WTC11 (cell line): Measurements from ENCODE around the gene PXMP2. TPM values are rescaled to one million over a fixed set of nuclear protein-coding genes. Genes with fewer than 3 reads are reported as not detected.

Experiments
- ATAC-seq: fragments of 200-7000 bp; cut with Tn5 transposase; 2 replicates; pipeline ENCODE4 v1.10.0; 2021; ENCODE audit warnings: mild to moderate bottlenecking, moderate library complexity
- CTCF ChIA-PET: fragments of 300-600 bp; sonication (Branson Sonifier 250); formaldehyde crosslinking; loops from one replicate; lab custom pipeline; 2021; ENCODE audit warnings: antibody characterized with exemption; lab: Charles Lee
- POLR2A ChIA-PET: fragments of 350-600 bp; sonication (Branson Sonifier 250); formaldehyde crosslinking; loops from one replicate; lab custom pipeline; 2021; ENCODE audit warnings: antibody characterized with exemption; lab: Charles Lee
- DNase-seq: peaks from one replicate; pipeline ENCODE4 v3.0.0; 2021; ENCODE audit warnings: low spot score
- H3K27ac Mint-ChIP-seq: 2 replicates; pipeline ENCODE4 v1.8.0; 2021; ENCODE audit warnings: mixed read lengths
- H3K27me3 Mint-ChIP-seq: 2 replicates; pipeline ENCODE4 v1.8.0; 2021; ENCODE audit warnings: low read depth, mild to moderate bottlenecking, moderate library complexity, mixed read lengths
- H3K36me3 Mint-ChIP-seq: 2 replicates; pipeline ENCODE4 v1.8.0; 2021; ENCODE audit warnings: mixed read lengths
- H3K4me1 Mint-ChIP-seq: 2 replicates; pipeline ENCODE4 v1.8.0; 2022; ENCODE audit warnings: mixed read lengths
- H3K4me3 Mint-ChIP-seq: 2 replicates; pipeline ENCODE4 v1.8.0; 2021; ENCODE audit warnings: mild to moderate bottlenecking, moderate library complexity, mixed read lengths
- H3K9me3 Mint-ChIP-seq: 2 replicates; pipeline ENCODE4 v1.8.0; 2021; ENCODE audit warnings: mixed read lengths
- AFF4 ChIP-seq: sonication (generic); formaldehyde crosslinking; IDR thresholded peaks from 2 replicates; pipeline ENCODE4 v1.8.1; 2023; ENCODE audit warnings: mild to moderate bottlenecking, missing genetic modification reagents, borderline replicate concordance
- CBFB ChIP-seq: sonication (generic); formaldehyde crosslinking; IDR thresholded peaks from 2 replicates; pipeline ENCODE4 v1.8.1; 2022; ENCODE audit warnings: mild to moderate bottlenecking, low read depth, missing genetic modification reagents
- ESRRA ChIP-seq: sonication (generic); formaldehyde crosslinking; IDR thresholded peaks from 2 replicates; pipeline ENCODE4 v1.8.1; 2022; ENCODE audit warnings: mild to moderate bottlenecking, missing genetic modification reagents, borderline replicate concordance
- ETV6 ChIP-seq: sonication (generic); formaldehyde crosslinking; IDR thresholded peaks from 2 replicates; pipeline ENCODE4 v1.8.1; 2022; ENCODE audit warnings: mild to moderate bottlenecking, missing genetic modification reagents
- FOXJ3 ChIP-seq: sonication (generic); formaldehyde crosslinking; IDR thresholded peaks from 2 replicates; pipeline ENCODE4 v1.9.0; 2021; ENCODE audit warnings: missing genetic modification reagents, mild to moderate bottlenecking, borderline replicate concordance
- KAT7 ChIP-seq: sonication (generic); formaldehyde crosslinking; IDR thresholded peaks from 2 replicates; pipeline ENCODE4 v1.8.1; 2023; ENCODE audit warnings: missing genetic modification reagents, mild to moderate bottlenecking, borderline replicate concordance
- NFYB ChIP-seq: sonication (generic); formaldehyde crosslinking; conservative IDR thresholded peaks from 2 replicates; pipeline ENCODE4 v1.8.0; 2022; ENCODE audit warnings: low read depth, missing genetic modification reagents
- PRRX2 ChIP-seq: fragments of 250-450 bp; sonication (Bioruptor Pico); IDR thresholded peaks from 2 replicates; pipeline ENCODE4 v1.8.0; 2021; ENCODE audit warnings: mild to moderate bottlenecking
- RORB ChIP-seq: fragments of 250-450 bp; sonication (Bioruptor Pico); IDR thresholded peaks from 2 replicates; pipeline ENCODE4 v1.9.0; 2021; ENCODE audit warnings: mild to moderate bottlenecking
- SMAD3 ChIP-seq: sonication (generic); formaldehyde crosslinking; IDR thresholded peaks from 2 replicates; pipeline ENCODE4 v1.8.0; 2022; ENCODE audit warnings: missing genetic modification reagents, mild to moderate bottlenecking, borderline replicate concordance
- TP53 ChIP-seq: sonication (generic); formaldehyde crosslinking; IDR thresholded peaks from 2 replicates; pipeline ENCODE4 v1.8.1; 2023; ENCODE audit warnings: mild to moderate bottlenecking, missing genetic modification reagents
- ZNF671 ChIP-seq: fragments of 250-450 bp; sonication (Bioruptor Pico); IDR thresholded peaks from 2 replicates; pipeline ENCODE4 v1.8.0; 2021; ENCODE audit warnings: mild to moderate bottlenecking
- total RNA-seq: library from RNA; stranded (reverse); gene quantifications from 3 replicates; pipeline ENCODE4 v1.2.3, GENCODE V29; 2021
- TF ChIP-seq, protein P1 (sequence below): sonication (generic); formaldehyde crosslinking; conservative IDR thresholded peaks from 2 replicates; pipeline ENCODE4 v1.8.1; 2022; ENCODE audit warnings: mild to moderate bottlenecking, missing genetic modification reagents
- TF ChIP-seq, protein P2 (sequence below): fragments of 250-450 bp; sonication (Bioruptor Pico); IDR thresholded peaks from 2 replicates; pipeline ENCODE4 v1.9.0; 2021; ENCODE audit warnings: moderate library complexity, mild to moderate bottlenecking, inconsistent platforms, borderline replicate concordance
- TF ChIP-seq, protein P3 (sequence below): sonication (generic); formaldehyde crosslinking; IDR thresholded peaks from 2 replicates; pipeline ENCODE4 v1.8.1; 2022; ENCODE audit warnings: mild to moderate bottlenecking, missing genetic modification reagents, moderate library complexity, borderline replicate concordance
- TF ChIP-seq, protein P4 (sequence below): sonication (generic); formaldehyde crosslinking; IDR thresholded peaks from 2 replicates; pipeline ENCODE4 v1.8.1; 2023; ENCODE audit warnings: mild to moderate bottlenecking, missing genetic modification reagents, moderate library complexity
- TF ChIP-seq, protein P5 (sequence below): sonication (generic); formaldehyde crosslinking; IDR thresholded peaks from 2 replicates; pipeline ENCODE4 v1.8.0; 2023; ENCODE audit warnings: missing genetic modification reagents, mild to moderate bottlenecking, borderline replicate concordance

The PXMP2 gene
- total RNA-seq, 1 experiment from 2014 or later = 12.6 TPM

GRCh38 chr12:132641811-132642650, 45.4 kb upstream of the PXMP2 start:
- Mint-ChIP-seq H3K9me3 (no peaks in the 10 kb centered on the region), H3K4me1 (no peaks in the 10 kb centered on the region), H3K27me3 (no peaks in the 10 kb centered on the region), H3K4me3 (no peak overlapping the region), H3K36me3 (peaks cover 58% of the 10 kb centered on the region), H3K27ac (no peak overlapping the region)
- CTCF ChIA-PET = no interaction called here
- ATAC-seq (no peak), DNase-seq (no peak)
- TF ChIP-seq SMAD3 (CRISPR knock-in tag) (no peak), KAT7 (CRISPR knock-in tag) (no peak), ESRRA (CRISPR knock-in tag) (no peak), TP53 (CRISPR knock-in tag) (no peak), AFF4 (no peak)
- TF ChIP-seq, protein P1, sequence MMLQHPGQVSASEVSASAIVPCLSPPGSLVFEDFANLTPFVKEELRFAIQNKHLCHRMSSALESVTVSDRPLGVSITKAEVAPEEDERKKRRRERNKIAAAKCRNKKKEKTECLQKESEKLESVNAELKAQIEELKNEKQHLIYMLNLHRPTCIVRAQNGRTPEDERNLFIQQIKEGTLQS = no peak
- POLR2A ChIA-PET = no interaction called here

DNA sequence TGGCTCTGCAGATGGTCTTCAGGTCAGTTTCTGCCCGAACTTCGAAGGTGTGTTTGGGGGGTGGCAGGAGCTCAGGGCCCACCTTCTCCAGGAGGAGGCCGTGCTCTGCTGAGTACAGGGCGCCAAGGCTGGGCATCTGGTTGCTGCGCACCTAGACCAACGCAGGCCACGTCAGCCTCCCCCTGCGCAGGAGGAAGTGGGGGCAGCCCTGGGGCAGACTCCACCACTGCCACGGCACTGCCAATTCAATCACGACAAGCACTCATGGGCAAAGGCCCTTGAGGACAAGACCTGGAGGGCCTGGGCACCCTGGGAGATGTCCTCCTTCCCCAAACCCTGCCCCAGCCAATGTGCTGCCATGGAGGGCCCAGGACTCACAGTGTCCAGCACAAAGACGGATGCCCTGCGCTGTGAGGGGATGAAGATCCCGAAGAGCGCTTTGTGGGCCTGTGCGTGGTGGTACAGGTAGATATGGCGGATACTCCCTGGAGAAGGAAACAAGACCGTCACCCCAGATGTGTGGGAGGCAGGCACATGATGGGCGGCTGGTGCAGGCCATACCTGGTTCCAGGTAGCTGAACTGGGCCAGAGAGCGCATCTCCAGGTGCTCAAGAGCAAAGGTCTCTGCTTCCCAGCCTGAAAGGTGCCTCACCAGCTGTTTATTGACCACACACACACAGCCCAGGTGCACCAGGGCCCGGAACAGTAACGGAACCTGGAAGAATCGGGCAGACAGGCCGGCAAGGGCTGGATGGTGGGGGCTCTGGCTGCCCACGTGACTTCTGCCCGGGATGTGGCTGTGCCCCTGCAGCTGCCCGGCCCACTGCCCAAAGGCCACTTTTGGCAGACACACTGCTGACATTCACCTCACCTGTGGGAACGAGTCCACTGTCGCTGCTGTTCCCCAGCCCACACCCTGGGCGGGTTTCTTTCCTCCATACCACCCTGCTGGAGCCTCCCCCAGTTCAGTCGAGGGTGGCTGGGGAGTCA, 44.2 kb upstream of the PXMP2 start:
- Mint-ChIP-seq H3K27me3 (no peaks in the 10 kb centered on the region), H3K4me3 (no peak overlapping the region), H3K27ac (no peak overlapping the region), H3K36me3 (peaks cover 57% of the 10 kb centered on the region), H3K4me1 (no peaks in the 10 kb centered on the region), H3K9me3 (no peaks in the 10 kb centered on the region)
- ChIA-PET POLR2A (interaction anchor here (0.6 kb wide), 1 partner anchor 14 kb away, joined by 3 read pairs; no protein-coding TSS in a partner anchor), CTCF (no interaction called here)
- DNase-seq (no peak), ATAC-seq (no peak)
- TF ChIP-seq FOXJ3 (CRISPR knock-in tag) = no peak
- TF ChIP-seq CBFB (CRISPR knock-in tag) = no peak
- no peak for TF ChIP-seq NFYB
- TF ChIP-seq, protein P2, sequence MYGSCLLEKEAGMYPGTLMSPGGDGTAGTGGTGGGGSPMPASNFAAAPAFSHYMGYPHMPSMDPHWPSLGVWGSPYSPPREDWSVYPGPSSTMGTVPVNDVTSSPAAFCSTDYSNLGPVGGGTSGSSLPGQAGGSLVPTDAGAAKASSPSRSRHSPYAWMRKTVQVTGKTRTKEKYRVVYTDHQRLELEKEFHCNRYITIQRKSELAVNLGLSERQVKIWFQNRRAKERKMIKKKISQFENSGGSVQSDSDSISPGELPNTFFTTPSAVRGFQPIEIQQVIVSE = no peak
- no peak for TF ChIP-seq PRRX2 (CRISPR knock-in tag)
- TF ChIP-seq, protein P3, sequence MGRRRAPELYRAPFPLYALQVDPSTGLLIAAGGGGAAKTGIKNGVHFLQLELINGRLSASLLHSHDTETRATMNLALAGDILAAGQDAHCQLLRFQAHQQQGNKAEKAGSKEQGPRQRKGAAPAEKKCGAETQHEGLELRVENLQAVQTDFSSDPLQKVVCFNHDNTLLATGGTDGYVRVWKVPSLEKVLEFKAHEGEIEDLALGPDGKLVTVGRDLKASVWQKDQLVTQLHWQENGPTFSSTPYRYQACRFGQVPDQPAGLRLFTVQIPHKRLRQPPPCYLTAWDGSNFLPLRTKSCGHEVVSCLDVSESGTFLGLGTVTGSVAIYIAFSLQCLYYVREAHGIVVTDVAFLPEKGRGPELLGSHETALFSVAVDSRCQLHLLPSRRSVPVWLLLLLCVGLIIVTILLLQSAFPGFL (CRISPR knock-in tag) = no peak

- ATAC-seq (no peak), DNase-seq (no peak)
- H3K27ac Mint-ChIP-seq = no peak overlapping the region
- ChIA-PET CTCF (no interaction called here), POLR2A (no interaction called here)
- no peak overlapping the region for H3K4me3 Mint-ChIP-seq
- no peaks in the 10 kb centered on the region for H3K4me1 Mint-ChIP-seq
- no peaks in the 10 kb centered on the region for H3K9me3 Mint-ChIP-seq
- peaks cover 57% of the 10 kb centered on the region for H3K36me3 Mint-ChIP-seq
- no peaks in the 10 kb centered on the region for H3K27me3 Mint-ChIP-seq
- TF ChIP-seq, protein P4, sequence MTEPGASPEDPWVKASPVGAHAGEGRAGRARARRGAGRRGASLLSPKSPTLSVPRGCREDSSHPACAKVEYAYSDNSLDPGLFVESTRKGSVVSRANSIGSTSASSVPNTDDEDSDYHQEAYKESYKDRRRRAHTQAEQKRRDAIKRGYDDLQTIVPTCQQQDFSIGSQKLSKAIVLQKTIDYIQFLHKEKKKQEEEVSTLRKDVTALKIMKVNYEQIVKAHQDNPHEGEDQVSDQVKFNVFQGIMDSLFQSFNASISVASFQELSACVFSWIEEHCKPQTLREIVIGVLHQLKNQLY (CRISPR knock-in tag) = no peak
- TF ChIP-seq ZNF671 (CRISPR knock-in tag) (no peak), RORB (CRISPR knock-in tag) (no peak), SMAD3 (CRISPR knock-in tag) (no peak), ETV6 (CRISPR knock-in tag) (no peak)
- TF ChIP-seq, protein P5, sequence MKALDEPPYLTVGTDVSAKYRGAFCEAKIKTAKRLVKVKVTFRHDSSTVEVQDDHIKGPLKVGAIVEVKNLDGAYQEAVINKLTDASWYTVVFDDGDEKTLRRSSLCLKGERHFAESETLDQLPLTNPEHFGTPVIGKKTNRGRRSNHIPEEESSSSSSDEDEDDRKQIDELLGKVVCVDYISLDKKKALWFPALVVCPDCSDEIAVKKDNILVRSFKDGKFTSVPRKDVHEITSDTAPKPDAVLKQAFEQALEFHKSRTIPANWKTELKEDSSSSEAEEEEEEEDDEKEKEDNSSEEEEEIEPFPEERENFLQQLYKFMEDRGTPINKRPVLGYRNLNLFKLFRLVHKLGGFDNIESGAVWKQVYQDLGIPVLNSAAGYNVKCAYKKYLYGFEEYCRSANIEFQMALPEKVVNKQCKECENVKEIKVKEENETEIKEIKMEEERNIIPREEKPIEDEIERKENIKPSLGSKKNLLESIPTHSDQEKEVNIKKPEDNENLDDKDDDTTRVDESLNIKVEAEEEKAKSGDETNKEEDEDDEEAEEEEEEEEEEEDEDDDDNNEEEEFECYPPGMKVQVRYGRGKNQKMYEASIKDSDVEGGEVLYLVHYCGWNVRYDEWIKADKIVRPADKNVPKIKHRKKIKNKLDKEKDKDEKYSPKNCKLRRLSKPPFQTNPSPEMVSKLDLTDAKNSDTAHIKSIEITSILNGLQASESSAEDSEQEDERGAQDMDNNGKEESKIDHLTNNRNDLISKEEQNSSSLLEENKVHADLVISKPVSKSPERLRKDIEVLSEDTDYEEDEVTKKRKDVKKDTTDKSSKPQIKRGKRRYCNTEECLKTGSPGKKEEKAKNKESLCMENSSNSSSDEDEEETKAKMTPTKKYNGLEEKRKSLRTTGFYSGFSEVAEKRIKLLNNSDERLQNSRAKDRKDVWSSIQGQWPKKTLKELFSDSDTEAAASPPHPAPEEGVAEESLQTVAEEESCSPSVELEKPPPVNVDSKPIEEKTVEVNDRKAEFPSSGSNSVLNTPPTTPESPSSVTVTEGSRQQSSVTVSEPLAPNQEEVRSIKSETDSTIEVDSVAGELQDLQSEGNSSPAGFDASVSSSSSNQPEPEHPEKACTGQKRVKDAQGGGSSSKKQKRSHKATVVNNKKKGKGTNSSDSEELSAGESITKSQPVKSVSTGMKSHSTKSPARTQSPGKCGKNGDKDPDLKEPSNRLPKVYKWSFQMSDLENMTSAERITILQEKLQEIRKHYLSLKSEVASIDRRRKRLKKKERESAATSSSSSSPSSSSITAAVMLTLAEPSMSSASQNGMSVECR (CRISPR knock-in tag) = no peak
Measured at GRCh38 chr12:132646850-132647249, 40.5 kb upstream of the PXMP2 start.
